Measurements from ENCODE around the gene MSX1. TPM values are rescaled to one million over a fixed set of nuclear protein-coding genes. Genes with fewer than 3 reads are reported as not detected.

MSX1 gene
- total and polyA plus RNA-seq, 3 donors from 2014 or later, result 0.99 to 1.7 (median 1.7) TPM

DNA sequence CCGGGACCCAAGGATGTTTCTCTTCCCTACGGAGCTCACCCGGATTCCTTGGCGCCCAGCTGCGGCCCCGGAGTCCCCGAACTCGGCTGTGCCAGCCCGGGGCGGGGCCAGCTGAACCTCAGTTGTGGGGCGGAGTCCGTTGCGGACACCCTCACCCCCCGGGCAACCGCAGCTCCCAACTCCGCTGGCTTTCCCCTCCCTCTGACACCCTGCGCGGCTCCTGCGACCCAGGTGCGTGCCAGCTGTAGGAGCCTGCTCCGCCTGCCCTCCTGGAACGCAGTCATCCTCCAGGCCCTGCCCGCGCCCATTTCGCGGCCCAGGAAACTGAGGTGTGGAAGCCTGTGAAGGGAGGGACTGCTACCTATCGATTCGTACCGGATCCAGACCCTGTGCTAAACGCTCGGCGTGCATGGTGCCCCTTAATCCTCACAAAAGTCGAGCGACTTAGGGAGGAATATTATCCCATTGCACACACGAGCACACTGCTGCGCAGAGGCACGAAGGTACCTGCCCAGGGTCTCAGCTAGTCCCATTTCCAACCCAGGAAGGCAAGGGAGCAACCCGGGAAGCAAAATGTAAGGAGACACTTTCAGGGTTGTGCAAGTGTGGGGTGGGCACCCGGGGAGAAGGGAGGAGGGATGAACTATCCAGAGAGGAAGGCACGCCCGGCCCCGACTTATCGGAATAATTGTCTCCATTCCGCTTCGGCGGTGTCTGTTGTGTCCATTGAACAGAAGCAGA, 12.3 kb downstream of the MSX1 start:
- no peak for DNase-seq
- Histone ChIP-seq H3K27me3 (no peaks in the 10 kb centered on the region), H3K4me1 (peaks cover 15% of the 10 kb centered on the region), H3K9me3 (no peaks in the 10 kb centered on the region), H3K36me3 (ENCODE audit: low read depth, missing control alignments) (no peaks in the 10 kb centered on the region), H3K4me3 (peak overlapping the region in 1 of 2 donors; percentile 13), H3K27ac (no peak overlapping the region)
- TF ChIP-seq POLR2A (IDR thresholded peaks at IDR 0.05), result no peak
- TF ChIP-seq, protein P1, sequence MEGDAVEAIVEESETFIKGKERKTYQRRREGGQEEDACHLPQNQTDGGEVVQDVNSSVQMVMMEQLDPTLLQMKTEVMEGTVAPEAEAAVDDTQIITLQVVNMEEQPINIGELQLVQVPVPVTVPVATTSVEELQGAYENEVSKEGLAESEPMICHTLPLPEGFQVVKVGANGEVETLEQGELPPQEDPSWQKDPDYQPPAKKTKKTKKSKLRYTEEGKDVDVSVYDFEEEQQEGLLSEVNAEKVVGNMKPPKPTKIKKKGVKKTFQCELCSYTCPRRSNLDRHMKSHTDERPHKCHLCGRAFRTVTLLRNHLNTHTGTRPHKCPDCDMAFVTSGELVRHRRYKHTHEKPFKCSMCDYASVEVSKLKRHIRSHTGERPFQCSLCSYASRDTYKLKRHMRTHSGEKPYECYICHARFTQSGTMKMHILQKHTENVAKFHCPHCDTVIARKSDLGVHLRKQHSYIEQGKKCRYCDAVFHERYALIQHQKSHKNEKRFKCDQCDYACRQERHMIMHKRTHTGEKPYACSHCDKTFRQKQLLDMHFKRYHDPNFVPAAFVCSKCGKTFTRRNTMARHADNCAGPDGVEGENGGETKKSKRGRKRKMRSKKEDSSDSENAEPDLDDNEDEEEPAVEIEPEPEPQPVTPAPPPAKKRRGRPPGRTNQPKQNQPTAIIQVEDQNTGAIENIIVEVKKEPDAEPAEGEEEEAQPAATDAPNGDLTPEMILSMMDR (IDR thresholded peaks at IDR 0.05), result no peak
- 1 to 3% methylated on average over 18 to 46 of the region's 46 CpGs for WGBS, 2 donors
- intact Hi-C loops (cut with DNase I; ENCODE audit: low total_unique reads), result no loop called here

DNA sequence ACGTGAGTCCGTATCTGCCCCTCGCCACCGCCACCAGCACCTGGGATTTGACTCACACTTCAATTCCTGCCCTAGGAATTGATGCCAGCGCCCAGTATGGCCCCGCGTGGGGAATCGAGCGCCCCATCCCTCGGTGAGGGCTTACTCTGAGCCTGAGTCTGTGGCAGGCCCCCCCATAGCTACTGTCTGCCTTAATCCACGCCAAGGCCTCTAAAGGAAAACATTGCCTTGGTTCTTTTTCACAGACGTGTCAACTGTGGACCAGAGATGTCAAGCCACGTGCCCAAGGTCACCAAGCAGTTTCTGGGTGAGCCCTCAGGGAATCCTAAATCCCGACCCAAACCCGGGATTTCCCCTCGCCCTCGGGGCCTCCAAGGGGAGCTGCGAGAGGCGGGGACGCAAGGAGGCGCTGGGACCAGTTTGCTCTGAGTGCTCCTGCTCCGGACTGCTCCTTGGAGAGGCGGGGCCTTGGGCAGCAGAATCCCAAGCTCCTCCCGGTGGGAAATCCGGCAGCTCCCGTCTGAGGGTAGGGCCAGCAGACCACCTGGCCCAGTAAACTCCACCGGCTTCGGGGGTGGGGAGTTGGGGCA, 12.9 kb downstream of the MSX1 start:
- TF ChIP-seq, protein P1 (IDR thresholded peaks at IDR 0.05), result no peak
- no peak for TF ChIP-seq POLR2A (IDR thresholded peaks at IDR 0.05)

DNA sequence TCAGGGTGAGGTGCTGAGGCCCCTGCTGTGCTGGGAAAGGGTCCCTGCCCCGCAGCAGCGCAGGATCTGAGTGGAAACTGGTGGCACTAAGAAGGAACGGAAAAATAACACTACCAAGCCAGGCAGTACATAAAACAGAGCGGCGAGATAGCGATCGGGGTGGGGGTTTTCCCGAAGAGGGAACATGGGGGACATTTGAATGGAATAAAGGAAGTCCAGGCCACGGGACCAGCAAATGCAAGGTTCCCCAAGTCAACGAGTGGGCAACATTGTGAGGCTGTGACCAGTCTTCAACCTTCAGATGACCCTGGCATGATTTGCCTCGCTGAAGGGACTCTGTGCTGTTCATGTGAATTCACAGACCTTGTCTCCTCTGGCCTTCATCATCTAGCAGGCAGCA, 13.7 kb downstream of the MSX1 start:
- Histone ChIP-seq H3K27ac (no peak overlapping the region), H3K4me3 (no peak overlapping the region), H3K27me3 (no peaks in the 10 kb centered on the region), H3K4me1 (peaks cover 8% of the 10 kb centered on the region), H3K36me3 (ENCODE audit: low read depth, missing control alignments) (no peaks in the 10 kb centered on the region), H3K9me3 (no peaks in the 10 kb centered on the region)
- intact Hi-C loops (cut with DNase I; ENCODE audit: low total_unique reads), result no loop called here
- TF ChIP-seq, protein P1 (IDR thresholded peaks at IDR 0.05), result no peak
- no peak for TF ChIP-seq POLR2A (IDR thresholded peaks at IDR 0.05)
- 21% methylated on average over 11 of the region's 11 CpGs for WGBS, 2 donors
- DNase-seq, result no peak

More for the DNA sequence above, 12.9 kb downstream of the MSX1 start:
- no peaks in the 10 kb centered on the region for H3K27me3 ChIP-seq
- intact Hi-C loops (cut with DNase I; ENCODE audit: low total_unique reads), result no loop called here
- 2 to 3% methylated on average over 10 to 28 of the region's 28 CpGs for WGBS, 2 donors
- H3K27ac ChIP-seq, result no peak overlapping the region
- no peaks in the 10 kb centered on the region for H3K36me3 ChIP-seq (ENCODE audit: low read depth, missing control alignments)
- no peak overlapping the region for H3K4me3 ChIP-seq
- DNase-seq, result no peak
- peaks cover 10% of the 10 kb centered on the region for H3K4me1 ChIP-seq
- H3K9me3 ChIP-seq, result no peaks in the 10 kb centered on the region

DNA sequence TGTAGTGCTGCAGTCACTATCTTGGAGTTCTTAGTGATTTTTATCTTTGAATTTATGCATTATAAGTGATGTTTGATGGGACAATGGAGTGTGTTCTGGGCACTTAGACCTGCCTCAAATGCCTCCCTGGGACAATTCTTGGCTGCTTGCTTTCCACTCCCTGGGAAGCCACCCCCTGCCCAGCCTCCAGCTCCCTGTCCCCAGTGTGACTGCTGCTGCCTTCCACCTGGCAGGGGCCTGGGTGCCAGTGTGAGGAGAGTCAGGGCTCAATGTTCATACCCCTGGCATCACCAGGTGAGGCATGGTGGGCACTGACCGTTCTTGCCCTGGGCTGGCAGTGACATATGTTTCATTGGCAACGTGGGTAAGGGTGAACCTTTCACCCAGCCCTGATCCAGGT, 14.8 kb downstream of the MSX1 start:
- TF ChIP-seq, protein P1 (IDR thresholded peaks at IDR 0.05), result no peak
- TF ChIP-seq POLR2A (IDR thresholded peaks at IDR 0.05), result no peak
- H3K27me3 ChIP-seq, result no peaks in the 10 kb centered on the region
- H3K27ac ChIP-seq, result no peak overlapping the region
- DNase-seq, result no peak
- H3K4me3 ChIP-seq, result no peak overlapping the region
- peaks cover 8% of the 10 kb centered on the region for H3K4me1 ChIP-seq
- intact Hi-C loops (cut with DNase I; ENCODE audit: low total_unique reads), result no loop called here
- WGBS, 2 donors, result 81 to 83% methylated on average over 1 to 2 of the region's 2 CpGs
- no peaks in the 10 kb centered on the region for H3K9me3 ChIP-seq
- H3K36me3 ChIP-seq (ENCODE audit: low read depth, missing control alignments), result no peaks in the 10 kb centered on the region

Measured in testis (tissue), 3 donors.